Esophagus muscularis mucosa (tissue), 4 donors: Measurements from ENCODE around the gene MGAT5B. TPM values are rescaled to one million over a fixed set of nuclear protein-coding genes. Genes with fewer than 3 reads are reported as not detected.

Source experiments
- DNase-seq: peaks from one replicate; pipeline ENCODE4 v3.0.0-alpha.2; 2017; ENCODE audit errors: extremely low spot score
- H3K27ac ChIP-seq, 4 donors: fragments of 200-600 bp; sonication (generic); replicated peaks in 1 of 4; 1 replicate in 3 of 4; 2 replicates in 1 of 4; pipeline ENCODE4 v1.5.1; 2016 to 2019; ENCODE audit warnings: mild to moderate bottlenecking in 1 of 4
- H3K27me3 ChIP-seq, 4 donors: fragments of 200-600 bp; sonication (generic); one replicate each; pipeline versions ENCODE4 v1.5.1 to v1.6.0; 2016 to 2019
- H3K36me3 ChIP-seq, 4 donors: fragments of 200-600 bp; sonication (generic); one replicate each; pipeline ENCODE4 v1.5.1; 2016 to 2019
- H3K4me1 ChIP-seq, 4 donors: fragments of 200-600 bp; sonication (generic); one replicate each; pipeline ENCODE4 v1.5.1; 2016 to 2019
- H3K4me3 ChIP-seq, 4 donors: fragments of 200-600 bp; sonication (generic); 1 replicate in 2 of 4; 2 replicates in 2 of 4; pipeline ENCODE4 v1.5.1; 2016 to 2019; ENCODE audit warnings: mild to moderate bottlenecking in 4 of 4, moderate library complexity in 1 of 4
- H3K9me3 ChIP-seq, 4 donors: fragments of 200-600 bp; sonication (generic); 1 replicate in 3 of 4; 2 replicates in 1 of 4; pipeline ENCODE4 v1.5.1; 2016 to 2019
- EP300 ChIP-seq: sonication (generic); formaldehyde crosslinking; IDR thresholded peaks from one replicate; pipeline ENCODE4 v1.6.1; 2017; ENCODE audit warnings: antibody characterized with exemption
- POLR2A ChIP-seq: fragments of 450-650 bp; IDR thresholded peaks from one replicate; pipeline ENCODE4 v1.6.1; 2017; ENCODE audit warnings: antibody characterized with exemption, moderate library complexity, mild to moderate bottlenecking, low read depth
- POLR2AphosphoS5 ChIP-seq, 2 donors: sonication (generic); formaldehyde crosslinking; IDR thresholded peaks; one replicate each; pipeline ENCODE4 v1.6.1; 2017; ENCODE audit warnings: antibody characterized with exemption in 2 of 2
- WGBS: methylation state at CpG from one replicate; pipeline ENCODE4 v1.1.5; 2018; 5-methylcytosine and 5-hydroxymethylcytosine counted together
- intact Hi-C: fragments of 100-400 bp; cut with DNase I; formaldehyde crosslinking; loops from one replicate; pipeline ENCODE4 v1.15.1; 2023
- total RNA-seq, 4 donors: library from RNA; depleted of rRNA; stranded (reverse); fragments of >200 nt; gene quantifications; one replicate each; pipeline versions ENCODE4 v1.1.0 to v1.2.1, GENCODE V29; 2016
- TF ChIP-seq, protein P1 (sequence below), 3 experiments: fragments of 200-600 bp in 2 of 3; fragments of 450-650 bp in 1 of 3; sonication (generic) in 2 of 3; IDR thresholded peaks; one replicate each; pipeline ENCODE4 v1.5.1; 2017 to 2019; ENCODE audit warnings: antibody characterized with exemption in 3 of 3, mild to moderate bottlenecking in 2 of 3, moderate library complexity in 1 of 3

Gene MGAT5B
- total RNA-seq, 4 donors from 2014 or later, result under 0.01 to 1.7 (median 0.43) TPM

DNA sequence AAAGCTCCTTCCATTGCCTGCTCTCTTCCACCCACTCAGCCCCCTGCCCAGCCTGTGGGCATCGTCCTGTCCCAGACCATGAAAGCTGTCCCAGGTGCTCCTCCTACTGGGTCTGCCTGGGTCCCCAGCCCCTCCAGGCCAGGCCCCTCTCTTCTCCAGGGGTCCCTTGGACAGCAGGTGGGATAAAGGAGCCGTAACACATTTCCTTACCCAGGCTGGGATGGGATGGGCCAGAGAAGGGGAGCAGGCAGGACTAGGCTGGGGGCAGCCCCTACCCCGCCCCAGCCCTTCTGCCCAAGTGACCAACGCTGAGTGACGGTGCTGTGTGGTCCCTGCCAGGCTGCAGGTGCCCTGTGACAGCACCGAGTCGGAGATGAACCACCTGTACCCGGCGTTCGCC is 80.1 kb downstream of the MGAT5B start:
- 100% methylated on average over 1 of the region's 10 CpGs for WGBS
- H3K4me3 ChIP-seq, result no peak overlapping the region
- no peaks in the 10 kb centered on the region for H3K36me3 ChIP-seq
- H3K27ac ChIP-seq, result no peak overlapping the region
- no peak for DNase-seq
- H3K27me3 ChIP-seq, result peaks cover 0 to 27% (median 0%) of the 10 kb centered on the region in 4 donors
- intact Hi-C loops, result no loop called here
- no peaks in the 10 kb centered on the region for H3K4me1 ChIP-seq
- TF ChIP-seq, protein P1, sequence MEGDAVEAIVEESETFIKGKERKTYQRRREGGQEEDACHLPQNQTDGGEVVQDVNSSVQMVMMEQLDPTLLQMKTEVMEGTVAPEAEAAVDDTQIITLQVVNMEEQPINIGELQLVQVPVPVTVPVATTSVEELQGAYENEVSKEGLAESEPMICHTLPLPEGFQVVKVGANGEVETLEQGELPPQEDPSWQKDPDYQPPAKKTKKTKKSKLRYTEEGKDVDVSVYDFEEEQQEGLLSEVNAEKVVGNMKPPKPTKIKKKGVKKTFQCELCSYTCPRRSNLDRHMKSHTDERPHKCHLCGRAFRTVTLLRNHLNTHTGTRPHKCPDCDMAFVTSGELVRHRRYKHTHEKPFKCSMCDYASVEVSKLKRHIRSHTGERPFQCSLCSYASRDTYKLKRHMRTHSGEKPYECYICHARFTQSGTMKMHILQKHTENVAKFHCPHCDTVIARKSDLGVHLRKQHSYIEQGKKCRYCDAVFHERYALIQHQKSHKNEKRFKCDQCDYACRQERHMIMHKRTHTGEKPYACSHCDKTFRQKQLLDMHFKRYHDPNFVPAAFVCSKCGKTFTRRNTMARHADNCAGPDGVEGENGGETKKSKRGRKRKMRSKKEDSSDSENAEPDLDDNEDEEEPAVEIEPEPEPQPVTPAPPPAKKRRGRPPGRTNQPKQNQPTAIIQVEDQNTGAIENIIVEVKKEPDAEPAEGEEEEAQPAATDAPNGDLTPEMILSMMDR (IDR thresholded peaks at IDR 0.05), result no peak
- TF ChIP-seq POLR2AphosphoS5 (IDR thresholded peaks at IDR 0.05), result no peak
- no peaks in the 10 kb centered on the region for H3K9me3 ChIP-seq

DNA sequence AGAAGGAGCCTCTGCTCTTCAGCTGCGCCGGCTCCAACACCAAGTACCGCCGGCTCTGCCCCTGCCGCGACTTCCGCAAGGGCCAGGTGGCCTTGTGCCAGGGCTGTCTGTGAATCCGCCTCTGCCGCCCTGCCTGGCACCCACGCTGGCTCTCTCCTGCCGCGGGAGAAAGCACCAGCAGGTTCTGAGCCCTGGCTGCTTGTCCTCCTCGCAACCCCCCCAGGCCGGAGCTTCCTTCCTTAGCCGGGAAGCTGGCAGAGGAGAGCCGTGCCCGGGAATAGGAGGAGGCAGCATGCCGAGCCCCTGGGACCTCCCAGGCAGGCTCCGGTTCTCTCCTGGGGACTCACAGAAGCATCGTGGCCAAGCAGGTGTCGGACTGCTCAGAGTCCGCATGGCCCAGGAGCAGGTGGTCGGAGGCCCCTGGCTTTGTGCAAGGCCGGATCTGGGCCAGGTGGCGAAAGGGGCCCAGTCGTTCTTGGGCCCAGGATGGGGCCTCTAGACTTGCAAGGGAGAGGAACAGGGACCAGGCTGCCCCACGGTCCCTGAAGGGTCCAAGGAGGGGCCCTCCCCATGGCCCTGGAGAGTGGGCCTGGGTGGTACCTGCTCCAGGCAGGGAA is 80.6 kb downstream of the MGAT5B start:
- 92% methylated on average over 19 of the region's 27 CpGs for WGBS
- H3K9me3 ChIP-seq, result no peaks in the 10 kb centered on the region
- TF ChIP-seq, protein P1 (IDR thresholded peaks at IDR 0.05), result no peak
- TF ChIP-seq EP300 (no peak), POLR2AphosphoS5 (IDR thresholded peaks at IDR 0.05) (no peak), POLR2A (no peak)
- H3K36me3 ChIP-seq, result no peaks in the 10 kb centered on the region
- no peak overlapping the region for H3K4me3 ChIP-seq
- H3K27ac ChIP-seq, result no peak overlapping the region
- H3K4me1 ChIP-seq, result no peaks in the 10 kb centered on the region
- intact Hi-C loops, result no loop called here
- H3K27me3 ChIP-seq, result peaks cover 0 to 26% (median 0%) of the 10 kb centered on the region in 4 donors
- no peak for DNase-seq

DNA sequence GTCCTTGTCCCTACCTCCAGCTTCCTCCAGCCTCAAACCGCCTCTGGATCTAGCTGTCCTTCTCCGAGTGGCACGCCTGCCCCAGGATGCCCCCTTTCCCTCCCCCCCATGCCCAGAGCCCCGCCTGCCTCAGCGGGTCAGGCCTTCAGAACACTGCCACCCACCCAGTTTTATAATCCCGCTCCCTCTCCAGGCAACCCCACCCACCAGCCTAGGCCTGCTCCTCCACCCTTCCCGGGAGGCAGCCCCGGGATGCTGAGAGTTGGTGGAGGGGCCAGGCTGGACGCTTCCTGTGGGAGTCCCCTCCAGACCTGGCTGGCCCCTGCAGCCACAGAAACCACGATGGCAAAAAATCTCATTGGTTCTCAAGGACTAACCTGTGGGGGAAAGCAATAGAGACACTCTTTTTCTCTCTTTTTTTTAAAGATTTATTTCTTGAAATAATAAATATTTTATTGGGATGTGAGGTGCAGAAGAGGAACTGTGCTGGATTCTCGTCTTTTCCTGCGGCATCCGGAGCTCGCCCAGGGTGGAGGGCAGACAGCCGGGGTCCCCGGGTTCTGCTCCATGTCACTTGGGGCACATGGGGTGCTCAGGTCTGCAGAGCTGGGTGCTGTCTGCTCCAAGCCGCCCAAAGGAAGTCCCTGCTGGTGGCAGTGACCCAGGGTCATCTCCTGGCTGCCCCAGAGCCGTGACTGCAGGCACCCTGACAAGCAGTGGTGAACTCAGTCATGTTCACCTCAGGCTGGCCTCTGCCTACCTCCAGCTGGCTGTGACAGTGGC is 81.9 kb downstream of the MGAT5B start:
- Histone ChIP-seq H3K27ac (no peak overlapping the region), H3K27me3 (peaks cover 0 to 26% (median 0%) of the 10 kb centered on the region in 4 donors), H3K9me3 (no peaks in the 10 kb centered on the region), H3K36me3 (no peaks in the 10 kb centered on the region), H3K4me3 (no peak overlapping the region), H3K4me1 (no peaks in the 10 kb centered on the region)
- DNase-seq, result no peak
- TF ChIP-seq, protein P1 (IDR thresholded peaks at IDR 0.05), result no peak
- no peak for TF ChIP-seq POLR2A
- TF ChIP-seq POLR2AphosphoS5 (IDR thresholded peaks at IDR 0.05), result no peak
- no peak for TF ChIP-seq EP300
- 76% methylated on average over 18 of the region's 18 CpGs for WGBS
- intact Hi-C loops, result no loop called here

DNA sequence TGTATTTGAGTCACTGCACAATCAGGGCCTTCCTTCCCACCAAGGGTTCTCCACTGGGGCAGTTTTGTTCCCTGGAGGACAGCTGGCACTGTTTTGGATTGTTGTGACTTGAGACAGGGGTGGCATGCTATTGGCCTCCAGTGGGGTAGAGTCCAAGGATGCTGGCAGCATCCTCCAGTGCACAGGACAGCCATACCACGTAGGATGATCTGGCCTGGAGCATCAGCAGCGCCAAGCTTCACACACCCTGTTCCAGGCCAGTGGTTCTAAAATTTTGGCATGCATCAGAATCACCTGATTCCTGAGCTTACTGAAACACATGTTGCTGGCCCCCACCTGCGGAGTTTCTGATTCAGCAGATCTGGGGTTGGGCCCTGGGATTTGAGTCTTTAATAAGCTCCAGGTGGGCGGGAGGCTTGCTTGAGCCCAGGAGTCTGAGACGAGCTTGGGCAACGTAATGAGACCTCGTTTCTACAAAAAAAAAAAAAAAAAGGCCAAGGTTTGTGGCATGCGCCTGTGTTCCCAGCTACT is 83.2 kb downstream of the MGAT5B start:
- TF ChIP-seq, protein P1 (IDR thresholded peaks at IDR 0.05), result no peak
- no peak for TF ChIP-seq POLR2A
- no peak for TF ChIP-seq EP300
- no peak for TF ChIP-seq POLR2AphosphoS5 (IDR thresholded peaks at IDR 0.05)
- 86% methylated on average over 6 of the region's 8 CpGs for WGBS
- Histone ChIP-seq H3K36me3 (no peaks in the 10 kb centered on the region), H3K4me3 (no peak overlapping the region), H3K9me3 (no peaks in the 10 kb centered on the region), H3K27me3 (peaks cover 0 to 32% (median 0%) of the 10 kb centered on the region in 4 donors), H3K4me1 (no peaks in the 10 kb centered on the region), H3K27ac (no peak overlapping the region)
- intact Hi-C loops, result no loop called here
- DNase-seq, result no peak
